Neural progenitor cell (in vitro differentiated cells): ENCODE results near the gene ZBTB7A. TPM values are rescaled to one million over a fixed set of nuclear protein-coding genes. Genes with fewer than 3 reads are reported as not detected.

Experiments
- DNase-seq: peaks from one replicate; pipeline ENCODE4 v3.0.0-alpha.2; 2016; ENCODE audit warnings: low spot score
- H2AFZ ChIP-seq: fragments of 200-600 bp; sonication (generic); replicated peaks from 2 replicates; pipeline ENCODE4 v1.6.1; 2016; ENCODE audit warnings: antibody characterized with exemption
- H3F3A ChIP-seq: fragments of 200-600 bp; sonication (generic); 2 replicates; pipeline ENCODE4 v1.6.1; 2016; ENCODE audit warnings: antibody characterized with exemption, low read depth
- H3K27ac ChIP-seq: fragments of 200-600 bp; sonication (generic); 2 replicates; pipeline ENCODE4 v1.5.1; 2016; ENCODE audit warnings: mild to moderate bottlenecking
- H3K27me3 ChIP-seq: fragments of 200-600 bp; sonication (generic); 2 replicates; pipeline ENCODE4 v1.6.1; 2016; ENCODE audit warnings: mild to moderate bottlenecking, moderate library complexity
- H3K36me3 ChIP-seq: fragments of 200-600 bp; sonication (generic); 2 replicates; pipeline ENCODE4 v1.5.1; 2016
- H3K4me1 ChIP-seq: fragments of 200-600 bp; sonication (generic); 2 replicates; pipeline ENCODE4 v1.6.1; 2016; ENCODE audit warnings: mixed run types
- H3K4me2 ChIP-seq: fragments of 200-600 bp; sonication (generic); 2 replicates; pipeline ENCODE4 v1.6.1; 2016
- H3K4me3 ChIP-seq: fragments of 200-600 bp; sonication (generic); 2 replicates; pipeline ENCODE4 v1.5.1; 2016
- H3K79me2 ChIP-seq: fragments of 200-600 bp; sonication (generic); 2 replicates; pipeline ENCODE4 v1.6.1; 2016; ENCODE audit warnings: low read depth
- H3K9ac ChIP-seq: fragments of 200-600 bp; sonication (generic); 2 replicates; pipeline ENCODE4 v1.6.1; 2016
- H3K9me3 ChIP-seq: fragments of 200-600 bp; sonication (generic); 2 replicates; pipeline ENCODE4 v1.5.1; 2016; ENCODE audit warnings: low read depth
- H4K20me1 ChIP-seq: fragments of 200-600 bp; sonication (generic); 2 replicates; pipeline ENCODE4 v1.6.1; 2016; ENCODE audit warnings: low read depth
- H3K27ac Mint-ChIP-seq: 3 replicates; pipeline ENCODE4 v1.8.0; 2021; ENCODE audit warnings: mixed read lengths
- H3K27me3 Mint-ChIP-seq: 2 replicates; pipeline ENCODE4 v1.8.0; 2022; ENCODE audit warnings: low read depth, mild to moderate bottlenecking, inconsistent platforms, moderate library complexity, mixed read lengths; ENCODE audit not compliant: insufficient read depth
- H3K36me3 Mint-ChIP-seq: 3 replicates; pipeline ENCODE4 v1.8.0; 2021; ENCODE audit warnings: mixed read lengths
- H3K4me1 Mint-ChIP-seq: 3 replicates; pipeline ENCODE4 v1.8.0; 2021; ENCODE audit warnings: mixed read lengths
- H3K4me3 Mint-ChIP-seq: 3 replicates; pipeline ENCODE4 v1.8.0; 2021; ENCODE audit warnings: mild to moderate bottlenecking, moderate library complexity, mixed read lengths
- H3K9me3 Mint-ChIP-seq: 3 replicates; pipeline ENCODE4 v1.8.0; 2020; ENCODE audit warnings: mixed read lengths
- CTCF ChIP-seq: fragments of 200-600 bp; sonication (generic); IDR thresholded peaks from 2 replicates; pipeline ENCODE4 v1.5.1; 2017; ENCODE audit warnings: antibody characterized with exemption, mild to moderate bottlenecking
- EZH2 ChIP-seq: fragments of 200-600 bp; sonication (generic); IDR thresholded peaks from 2 replicates; pipeline ENCODE4 v1.6.1; 2017; ENCODE audit warnings: antibody characterized with exemption, mild to moderate bottlenecking, moderate library complexity
- EZH2phosphoT487 ChIP-seq: fragments of 200-600 bp; sonication (generic); IDR thresholded peaks from 2 replicates; pipeline ENCODE4 v1.6.1; 2017; ENCODE audit warnings: antibody characterized with exemption
- total RNA-seq: library from RNA; depleted of rRNA; stranded (reverse); fragments of >200 nt; gene quantifications from 2 replicates; pipeline ENCODE4 v1.2.3, GENCODE V29; 2015; ENCODE audit warnings: low replicate concordance

The ZBTB7A gene
- total RNA-seq, 1 donor from 2014 or later, result 4.0 TPM

GRCh38 chr19:4036576-4037300 lies 30.0 kb downstream of the ZBTB7A start:
- Histone ChIP-seq H4K20me1 (no peaks in the 10 kb centered on the region), H3K9me3 (no peaks in the 10 kb centered on the region), H3K4me2 (no peak overlapping the region), H2AFZ (no peak overlapping the region), H3K36me3 (no peaks in the 10 kb centered on the region), H3K4me1 (no peaks in the 10 kb centered on the region), H3K27ac (no peak overlapping the region), H3K4me3 (no peak overlapping the region), H3K9ac (no peak overlapping the region), H3K79me2 (no peaks in the 10 kb centered on the region), H3K27me3 (no peaks in the 10 kb centered on the region), H3F3A (no peaks in the 10 kb centered on the region)
- DNase-seq, result no peak
- no peak overlapping the region for H3K4me3 Mint-ChIP-seq
- H3K27ac Mint-ChIP-seq, result no peak overlapping the region
- no peaks in the 10 kb centered on the region for H3K4me1 Mint-ChIP-seq
- H3K9me3 Mint-ChIP-seq, result no peaks in the 10 kb centered on the region
- H3K36me3 Mint-ChIP-seq, result peaks cover 9% of the 10 kb centered on the region
- TF ChIP-seq EZH2 (no peak), EZH2phosphoT487 (no peak)
- peaks cover 2% of the 10 kb centered on the region for H3K27me3 Mint-ChIP-seq

GRCh38 chr19:4035582-4035981 lies 31.1 kb downstream of the ZBTB7A start:
- H3K4me1 Mint-ChIP-seq, result no peaks in the 10 kb centered on the region
- no peak overlapping the region for H3K4me2 ChIP-seq
- TF ChIP-seq EZH2phosphoT487 (no peak), CTCF (no peak), EZH2 (no peak)
- DNase-seq, result no peak
- no peaks in the 10 kb centered on the region for H3K9me3 ChIP-seq
- peaks cover 2% of the 10 kb centered on the region for H3K27me3 Mint-ChIP-seq
- no peaks in the 10 kb centered on the region for H3K9me3 Mint-ChIP-seq
- H3K27ac Mint-ChIP-seq, result no peak overlapping the region
- H3K79me2 ChIP-seq, result no peaks in the 10 kb centered on the region
- no peaks in the 10 kb centered on the region for H4K20me1 ChIP-seq
- H3F3A ChIP-seq, result no peaks in the 10 kb centered on the region
- H3K36me3 ChIP-seq, result no peaks in the 10 kb centered on the region
- no peak overlapping the region for H3K27ac ChIP-seq
- H3K27me3 ChIP-seq, result no peaks in the 10 kb centered on the region
- H3K4me3 ChIP-seq, result no peak overlapping the region
- no peaks in the 10 kb centered on the region for H3K4me1 ChIP-seq
- H3K4me3 Mint-ChIP-seq, result no peak overlapping the region
- no peak overlapping the region for H2AFZ ChIP-seq
- H3K36me3 Mint-ChIP-seq, result peaks cover 9% of the 10 kb centered on the region
- H3K9ac ChIP-seq, result no peak overlapping the region

GRCh38 chr19:4035018-4035566 lies 31.6 kb downstream of the ZBTB7A start:
- Mint-ChIP-seq H3K4me1 (no peaks in the 10 kb centered on the region), H3K27me3 (peaks cover 2% of the 10 kb centered on the region), H3K27ac (no peak overlapping the region), H3K9me3 (no peaks in the 10 kb centered on the region), H3K36me3 (peaks cover 5% of the 10 kb centered on the region), H3K4me3 (no peak overlapping the region)
- DNase-seq, result no peak
- Histone ChIP-seq H3K4me3 (no peak overlapping the region), H3K27ac (no peak overlapping the region), H3K9me3 (no peaks in the 10 kb centered on the region), H4K20me1 (no peaks in the 10 kb centered on the region), H3K4me1 (no peaks in the 10 kb centered on the region), H3K9ac (no peak overlapping the region), H3K27me3 (no peaks in the 10 kb centered on the region), H3K36me3 (no peaks in the 10 kb centered on the region), H2AFZ (no peak overlapping the region), H3F3A (no peaks in the 10 kb centered on the region), H3K4me2 (no peak overlapping the region), H3K79me2 (no peaks in the 10 kb centered on the region)
- no peak for TF ChIP-seq EZH2
- TF ChIP-seq CTCF, result no peak
- no peak for TF ChIP-seq EZH2phosphoT487
